Fibroblast of skin of right quadriceps (primary cell): ENCODE results near the gene ADARB2.
"Not testable (repeated sequence)": the region's sequence is repeated elsewhere in the genome, so short reads cannot be mapped to it uniquely, and the experiment has no call there.

Experiments used
- DNase-seq: peaks from one replicate; pipeline ENCODE4 v3.0.0-alpha.2; 2013

Gene ADARB2

DNA sequence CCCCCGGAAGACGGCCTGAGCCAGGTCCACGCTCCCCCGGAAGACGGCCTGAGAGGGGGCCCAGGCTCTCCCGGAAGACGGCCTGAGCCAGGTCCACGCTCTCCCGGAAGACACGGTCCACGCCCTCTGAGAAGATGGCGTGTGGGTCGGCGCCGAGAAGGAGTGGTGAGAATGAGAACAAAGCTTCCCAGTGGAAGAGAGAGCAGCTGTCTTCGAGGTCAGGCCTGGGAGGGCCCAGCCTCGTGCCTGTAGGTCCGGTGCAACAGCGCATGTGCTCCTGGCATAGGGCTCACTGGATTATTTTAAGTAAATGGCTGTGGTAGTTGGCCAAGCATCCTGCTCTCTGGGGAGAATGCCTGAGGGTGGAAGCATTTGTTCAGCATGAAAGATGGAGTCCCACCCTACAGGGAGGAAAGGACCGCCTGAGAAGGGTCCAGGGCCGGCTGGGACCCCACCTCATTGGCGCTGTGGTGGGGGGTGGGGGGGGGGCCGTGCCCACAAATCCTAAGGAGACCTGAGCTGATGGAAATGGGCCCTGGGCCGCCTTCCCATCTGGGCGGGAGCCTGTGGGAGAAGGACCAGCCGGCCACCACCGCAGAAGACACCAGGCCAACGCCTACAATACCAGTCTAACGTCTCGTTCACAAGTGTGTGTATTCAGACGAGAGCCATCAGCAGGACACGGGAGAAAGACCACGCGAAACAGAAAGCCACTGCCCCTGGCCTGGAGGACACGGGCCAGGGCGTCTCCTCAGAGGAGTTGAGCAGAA lies 471.1 kb downstream of the ADARB2 start:
- no peak for DNase-seq

GRCh38 chr10:1264001-1264400 lies 473.3 kb downstream of the ADARB2 start:
- DNase-seq, result no peak

DNA sequence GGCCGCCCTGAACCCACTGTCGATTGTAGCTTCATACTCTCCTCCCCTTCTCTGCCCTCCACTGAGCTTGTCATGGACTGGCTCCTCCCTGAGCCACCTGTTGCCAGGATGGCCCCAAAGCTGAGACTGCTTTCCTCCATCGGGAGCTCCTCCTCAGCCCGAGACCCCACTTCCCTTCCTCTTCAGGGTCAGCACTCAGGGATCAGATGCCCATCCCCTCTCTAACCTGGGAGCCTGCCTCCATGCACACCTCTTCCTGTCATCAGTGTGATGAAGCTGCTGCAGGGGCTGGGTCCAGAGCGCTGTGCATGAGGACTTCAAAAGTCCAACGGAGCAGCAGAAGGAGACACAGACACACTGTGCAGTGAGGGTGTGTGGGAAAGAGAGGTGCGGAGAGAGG lies 480.1 kb downstream of the ADARB2 start:
- DNase-seq, result no peak

GRCh38 chr10:1256432-1256725 lies 480.9 kb downstream of the ADARB2 start:
- no peak for DNase-seq

DNA sequence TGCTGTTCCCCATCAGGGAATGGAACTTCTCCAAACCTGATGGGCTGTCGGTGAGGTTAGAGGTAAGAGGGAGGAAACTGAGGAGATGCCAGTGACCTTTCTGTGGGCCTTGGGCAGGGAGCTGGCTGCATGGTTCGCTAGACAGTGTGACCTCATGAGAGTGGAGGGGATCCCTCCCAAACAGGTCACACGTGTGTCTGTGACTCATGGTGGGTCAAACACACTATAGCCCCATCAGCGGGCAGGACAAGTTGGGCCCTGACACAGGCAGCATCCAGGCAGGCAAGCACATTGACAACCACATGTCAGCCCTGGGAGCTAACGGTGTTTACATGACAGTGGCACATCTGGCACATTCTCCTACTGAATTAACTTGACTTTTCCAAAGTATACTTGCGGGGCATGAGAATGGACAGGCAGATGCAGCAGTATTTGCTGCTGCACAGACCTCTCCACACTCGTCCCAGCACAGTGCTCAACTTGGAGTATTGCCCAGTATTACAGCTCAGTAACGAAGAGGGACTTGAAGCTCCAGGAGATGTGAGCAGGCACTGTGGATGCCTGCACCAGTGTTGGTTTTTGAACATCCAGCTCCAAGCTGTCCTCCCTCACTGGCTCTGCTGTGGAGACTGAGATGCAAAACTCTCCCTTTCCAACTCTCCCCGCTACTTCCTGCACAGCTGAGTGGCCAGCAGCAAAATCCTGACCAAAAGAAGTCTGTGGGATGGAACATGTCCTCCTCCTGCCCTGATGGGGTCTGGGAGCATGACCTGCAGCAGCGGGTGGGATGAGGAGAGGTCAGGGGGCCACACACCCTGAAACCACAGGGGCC lies 481.5 kb downstream of the ADARB2 start:
- no peak for DNase-seq

GRCh38 chr10:1255118-1255517 lies 482.2 kb downstream of the ADARB2 start:
- DNase-seq, result no peak

DNA sequence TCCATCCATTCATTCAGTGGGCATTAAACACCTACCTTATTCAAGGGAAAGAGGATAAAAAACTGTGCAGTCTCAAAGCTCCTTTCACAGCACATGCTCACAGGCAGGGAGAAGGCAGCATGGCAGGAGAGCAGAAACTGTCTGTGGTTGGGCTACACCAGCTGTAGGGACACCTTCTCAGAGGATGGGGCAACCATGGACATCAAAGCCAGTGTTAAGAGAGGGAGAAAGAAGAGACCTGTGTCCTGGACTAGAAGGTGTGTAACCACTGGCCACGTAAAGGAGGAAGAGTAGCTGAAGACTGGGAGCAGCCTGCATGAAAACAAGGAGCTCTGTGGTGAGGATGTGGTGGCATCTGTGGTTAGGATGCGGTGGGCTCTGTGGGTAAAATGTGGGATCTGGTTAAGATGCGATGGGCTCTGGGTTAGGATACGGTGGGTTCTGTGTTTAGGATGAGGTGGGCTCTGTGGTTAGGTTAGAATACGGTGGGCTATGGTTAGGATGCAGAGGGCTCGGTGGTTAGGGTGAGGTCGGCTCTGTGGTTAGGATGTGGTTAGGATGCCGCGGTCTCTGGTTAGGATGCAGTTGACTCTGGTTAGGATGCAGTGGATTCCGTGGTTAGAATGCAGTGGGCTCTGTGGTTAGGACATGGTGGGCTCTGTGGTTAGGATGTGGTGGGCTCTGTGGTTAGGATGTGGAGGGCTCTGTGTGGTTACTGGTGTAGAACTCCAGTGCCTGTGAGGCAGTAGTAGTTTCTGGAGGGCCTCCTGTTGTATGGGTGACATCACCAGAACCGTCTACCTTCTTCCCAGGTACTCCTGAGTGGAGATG lies 483.6 kb downstream of the ADARB2 start:
- no peak for DNase-seq

DNA sequence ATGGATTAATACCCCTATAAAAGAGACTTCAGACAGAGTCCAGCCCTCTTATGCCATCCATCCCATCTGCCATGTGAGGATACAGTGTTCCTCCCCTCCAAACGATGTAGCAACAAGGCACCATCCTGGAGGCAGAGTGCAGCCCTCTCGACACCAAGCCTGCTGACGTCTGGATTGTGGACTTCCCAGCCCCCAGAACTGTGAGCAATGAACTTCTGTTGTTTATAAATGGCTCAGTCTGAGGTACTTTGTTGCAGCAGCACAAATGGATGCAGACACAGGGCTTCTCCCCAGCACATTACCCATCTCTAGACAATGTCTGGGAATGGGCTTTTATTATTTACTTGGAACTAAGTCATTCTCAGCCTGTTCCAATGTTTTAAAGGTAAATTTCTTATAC lies 485.6 kb downstream of the ADARB2 start:
- DNase-seq, result no peak

GRCh38 chr10:1249142-1249920 lies 488.0 kb downstream of the ADARB2 start:
- no peak for DNase-seq

- not testable (repeated sequence) for DNase-seq
Measured at GRCh38 chr10:1248262-1248630, 489.1 kb downstream of the ADARB2 start.

DNA sequence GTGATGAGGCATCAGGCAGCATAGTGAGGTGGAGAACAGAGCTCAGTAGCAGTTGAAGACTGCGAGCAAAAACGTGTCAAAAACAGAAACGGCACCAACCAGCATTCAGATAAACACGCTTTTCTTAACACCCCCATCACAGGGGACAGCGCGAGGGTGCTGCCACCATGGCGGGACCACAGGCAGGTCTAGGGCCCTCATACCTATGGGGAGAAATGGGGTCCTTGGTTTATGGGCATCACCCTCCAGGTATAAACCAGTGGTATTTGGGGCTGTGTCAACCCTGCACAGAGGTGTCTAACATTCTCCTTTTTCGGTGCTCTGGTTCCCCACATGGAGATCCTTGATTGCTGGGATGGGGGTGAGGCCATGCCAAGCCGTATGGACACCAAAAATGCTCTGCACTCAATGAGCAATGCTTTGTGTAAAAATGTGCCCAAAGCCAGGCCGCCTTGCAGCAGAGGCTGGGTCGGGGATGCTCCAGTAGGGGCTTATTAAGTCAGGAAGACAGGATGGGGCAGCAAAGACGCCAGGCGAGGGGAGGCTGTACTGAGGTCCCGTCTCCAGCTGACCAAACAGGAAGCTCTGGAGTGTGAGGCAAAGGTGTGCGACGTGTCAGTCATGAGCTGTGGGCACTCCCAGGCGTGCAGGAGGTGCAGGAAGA lies 489.6 kb downstream of the ADARB2 start:
- no peak for DNase-seq

- no peak for DNase-seq
Measured at GRCh38 chr10:1244493-1244892, 492.8 kb downstream of the ADARB2 start.

GRCh38 chr10:1243486-1244234 lies 493.7 kb downstream of the ADARB2 start:
- no peak for DNase-seq

DNA sequence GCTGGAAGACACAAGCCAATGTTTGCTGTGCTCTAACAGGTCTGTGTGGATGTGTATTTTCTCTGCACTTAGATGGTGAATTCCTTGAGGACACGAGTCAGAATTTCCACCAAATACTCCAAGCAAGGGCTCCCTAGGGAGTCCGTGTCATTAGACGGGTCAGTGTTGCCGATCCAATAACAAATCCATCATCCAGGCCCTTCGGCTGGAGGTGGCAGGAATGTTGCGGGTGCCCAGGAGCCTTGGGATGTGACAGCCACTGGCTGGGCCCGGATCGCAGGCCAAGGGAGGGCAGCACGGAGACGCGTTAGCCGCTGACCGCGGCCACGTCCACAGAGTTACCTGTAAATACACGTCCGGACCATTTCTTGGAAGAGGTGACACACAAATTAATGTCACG lies 494.4 kb downstream of the ADARB2 start:
- DNase-seq, result no peak

DNA sequence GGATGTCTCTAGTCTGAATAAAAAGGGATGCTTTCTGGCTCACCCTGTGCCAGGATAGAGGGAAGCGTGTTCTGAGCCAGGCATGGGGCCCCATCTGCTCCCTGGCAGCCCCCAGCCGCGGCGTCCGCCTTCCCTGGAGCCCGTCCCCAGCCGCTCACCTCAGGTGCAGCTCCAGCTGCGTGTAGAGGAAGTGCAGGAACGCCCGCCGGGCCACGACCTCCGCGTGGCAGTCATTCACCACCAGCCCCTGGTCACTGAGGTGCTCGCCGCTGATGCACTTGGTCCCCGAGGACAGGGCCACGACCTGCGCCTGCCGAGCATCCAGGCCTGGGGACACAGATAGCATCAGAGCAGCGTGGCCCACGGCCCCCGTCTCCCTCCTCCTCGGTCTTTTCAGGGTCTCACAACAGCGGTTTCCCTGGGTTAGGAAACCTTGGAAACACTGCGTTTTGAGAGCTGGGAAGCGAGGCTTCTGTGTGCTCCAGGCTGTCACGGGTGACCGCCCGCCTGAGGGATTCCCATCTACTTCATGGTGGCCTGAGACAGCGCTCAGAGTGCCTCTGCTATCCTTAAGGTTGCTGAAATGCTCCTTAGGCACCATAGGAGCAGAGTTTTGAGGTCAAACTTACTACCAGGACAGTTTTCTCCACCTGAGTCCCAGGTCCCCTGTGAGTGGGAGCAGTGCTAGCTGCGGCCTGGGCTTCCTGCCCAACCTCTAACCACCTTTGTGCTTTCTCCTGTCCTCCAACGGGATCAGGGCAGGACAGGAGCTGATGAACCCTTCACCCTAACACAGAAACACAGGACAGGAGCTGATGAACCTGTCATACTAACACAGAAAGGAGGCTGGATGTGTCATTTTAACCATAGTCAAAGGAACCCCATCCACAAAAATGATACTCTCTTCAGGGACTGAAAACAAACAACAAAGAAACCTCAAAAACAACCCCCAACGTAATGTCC lies 495.1 kb downstream of the ADARB2 start:
- no peak for DNase-seq

DNA sequence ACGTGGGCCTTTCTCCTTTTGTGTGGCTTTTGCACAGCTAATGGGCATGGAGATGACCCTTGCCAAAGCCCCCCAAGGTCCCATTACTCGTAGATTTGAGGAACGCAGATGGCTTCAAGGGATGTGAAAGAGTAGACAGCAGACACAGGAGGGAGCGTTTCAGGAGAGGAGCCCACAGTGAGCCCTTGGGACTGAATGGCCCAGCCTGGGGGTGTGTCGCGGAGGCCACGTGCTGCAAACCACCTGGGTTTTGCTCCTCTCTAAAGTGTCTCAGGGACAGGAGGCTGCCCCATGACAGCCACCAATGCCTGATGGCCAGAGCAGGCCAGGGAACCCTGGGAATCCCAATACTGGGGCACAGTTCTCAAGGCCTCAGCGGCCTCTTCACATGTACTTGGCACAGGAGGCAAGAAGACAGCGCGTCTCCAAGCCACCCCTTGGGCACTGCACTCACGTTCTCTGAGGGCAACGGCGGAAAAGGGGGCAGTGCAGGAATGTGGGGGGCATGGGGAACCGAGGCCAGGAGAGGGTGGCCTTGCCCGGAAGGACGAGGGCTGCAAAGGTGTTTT lies 495.9 kb downstream of the ADARB2 start:
- DNase-seq, result no peak

- DNase-seq, result no peak
Measured at GRCh38 chr10:1240341-1240775, 497.0 kb downstream of the ADARB2 start.

DNA sequence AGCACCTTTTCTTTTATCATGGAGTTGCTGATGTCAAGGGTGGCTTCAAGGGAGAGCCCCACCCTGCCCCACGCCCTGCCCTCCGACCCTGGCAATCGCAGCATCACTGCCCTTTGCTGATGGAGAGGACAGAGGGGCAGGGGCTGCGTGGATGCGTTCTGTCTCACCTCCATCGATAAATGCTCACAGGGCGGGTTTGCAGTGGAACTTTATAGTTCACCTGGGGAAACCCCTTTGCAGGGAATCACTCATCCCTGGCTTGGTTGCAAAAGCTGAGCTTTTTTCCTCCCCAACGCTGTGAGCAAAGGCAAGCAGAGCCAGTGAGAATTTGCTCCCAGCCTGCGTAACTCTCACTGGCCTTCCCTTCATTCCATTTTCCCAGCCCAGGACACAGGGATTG lies 504.3 kb downstream of the ADARB2 start:
- DNase-seq, result no peak

DNA sequence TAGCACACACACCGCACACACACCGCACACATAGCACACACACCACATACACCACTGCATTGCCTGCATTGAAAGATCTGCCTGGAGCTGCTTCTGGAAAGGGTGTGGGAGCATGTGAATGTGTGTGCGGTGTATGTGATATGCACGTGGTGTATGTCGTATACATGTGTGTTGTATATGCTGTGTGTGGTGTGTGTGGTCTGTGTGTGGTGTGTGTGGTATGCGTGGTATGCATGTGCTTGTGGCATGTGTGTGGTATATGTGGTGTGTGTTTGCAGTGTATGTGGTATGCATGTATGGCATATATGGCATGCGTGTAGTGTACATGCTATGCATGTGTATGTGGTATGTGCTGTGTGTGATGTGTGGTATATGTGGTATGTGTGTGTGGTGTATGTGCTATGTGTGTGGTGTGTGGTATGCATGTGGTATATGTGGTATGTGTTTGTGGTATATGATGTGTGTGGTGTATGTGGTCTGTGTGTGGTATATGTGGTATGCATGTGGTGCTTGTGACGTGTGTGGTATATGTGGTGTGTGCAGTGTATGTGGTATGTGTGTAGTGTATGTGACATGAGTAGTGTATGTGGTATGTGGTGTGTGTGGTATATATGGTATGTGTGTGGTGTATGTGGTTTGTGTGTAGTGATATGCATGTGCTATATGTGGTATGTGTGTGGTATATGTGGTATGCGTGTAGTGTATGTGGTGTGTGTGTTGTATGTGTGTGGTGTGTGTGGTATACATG lies 505.0 kb downstream of the ADARB2 start:
- DNase-seq, result no peak
